ENCODE measurements around the gene PDCD11. TPM values are rescaled to one million over a fixed set of nuclear protein-coding genes. Genes with fewer than 3 reads are reported as not detected.
"Not testable (repeated sequence)": the region's sequence is repeated elsewhere in the genome, so short reads cannot be mapped to it uniquely, and the experiment has no call there.

The PDCD11 gene
- total RNA-seq, 2 donors from 2014 or later: 13.3 to 33.8 TPM

DNA sequence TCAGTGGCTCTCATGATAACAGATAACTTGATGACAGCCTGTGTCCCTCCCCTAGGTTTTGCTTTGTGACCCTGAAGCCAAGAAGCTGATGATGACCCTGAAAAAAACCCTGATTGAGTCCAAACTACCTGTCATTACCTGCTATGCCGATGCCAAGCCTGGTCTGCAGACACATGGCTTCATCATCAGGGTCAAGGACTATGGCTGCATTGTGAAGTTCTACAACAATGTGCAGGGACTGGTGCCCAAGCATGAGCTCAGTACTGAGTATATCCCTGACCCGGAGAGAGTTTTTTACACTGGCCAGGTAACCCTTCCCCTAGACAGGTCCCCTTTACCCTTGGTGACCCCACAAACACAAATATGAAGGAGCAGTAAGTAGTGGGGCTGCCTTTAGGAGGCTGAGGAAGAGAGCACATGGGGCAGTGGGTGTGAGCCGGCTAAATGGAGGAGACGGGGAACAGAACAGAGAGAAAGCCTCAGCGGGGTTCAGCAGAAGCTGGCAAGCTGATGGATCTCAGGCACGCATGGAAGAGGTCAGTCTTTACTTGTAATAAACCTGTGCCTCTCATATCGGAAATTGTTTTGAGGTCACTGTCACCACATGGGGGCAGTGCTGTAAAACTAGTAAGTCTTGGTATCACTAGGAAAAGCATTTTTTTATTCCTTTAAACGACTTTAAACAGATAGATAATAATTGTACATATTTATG, 20.2 kb downstream of the PDCD11 start:
- Histone ChIP-seq H3K36me3 (peaks cover 30 to 32% of the 10 kb centered on the region in 2 donors), H3K9me3 (no peaks in the 10 kb centered on the region), H3K4me1 (replicated peaks) (no peaks in the 10 kb centered on the region), H3K27ac (no peak overlapping the region), H3K27me3 (replicated peaks; ENCODE audit: insufficient read depth) (no peaks in the 10 kb centered on the region), H3K4me3 (no peak overlapping the region)
- intact Hi-C loops (cut with DNase I): loop anchor here (1.0 to 5.0 kb wide), 2 partner anchors 66 to 176 kb away; no protein-coding TSS in a partner anchor
- DNase-seq (ENCODE audit: low spot score): peak; percentile 62
- 36% methylated on average over 8 of the region's 8 CpGs for WGBS
- peak; percentile 6 for TF ChIP-seq POLR2AphosphoS5 (IDR thresholded peaks at IDR 0.05)
- TF ChIP-seq POLR2A (IDR thresholded peaks at IDR 0.05): no peak
- TF ChIP-seq, protein P1, sequence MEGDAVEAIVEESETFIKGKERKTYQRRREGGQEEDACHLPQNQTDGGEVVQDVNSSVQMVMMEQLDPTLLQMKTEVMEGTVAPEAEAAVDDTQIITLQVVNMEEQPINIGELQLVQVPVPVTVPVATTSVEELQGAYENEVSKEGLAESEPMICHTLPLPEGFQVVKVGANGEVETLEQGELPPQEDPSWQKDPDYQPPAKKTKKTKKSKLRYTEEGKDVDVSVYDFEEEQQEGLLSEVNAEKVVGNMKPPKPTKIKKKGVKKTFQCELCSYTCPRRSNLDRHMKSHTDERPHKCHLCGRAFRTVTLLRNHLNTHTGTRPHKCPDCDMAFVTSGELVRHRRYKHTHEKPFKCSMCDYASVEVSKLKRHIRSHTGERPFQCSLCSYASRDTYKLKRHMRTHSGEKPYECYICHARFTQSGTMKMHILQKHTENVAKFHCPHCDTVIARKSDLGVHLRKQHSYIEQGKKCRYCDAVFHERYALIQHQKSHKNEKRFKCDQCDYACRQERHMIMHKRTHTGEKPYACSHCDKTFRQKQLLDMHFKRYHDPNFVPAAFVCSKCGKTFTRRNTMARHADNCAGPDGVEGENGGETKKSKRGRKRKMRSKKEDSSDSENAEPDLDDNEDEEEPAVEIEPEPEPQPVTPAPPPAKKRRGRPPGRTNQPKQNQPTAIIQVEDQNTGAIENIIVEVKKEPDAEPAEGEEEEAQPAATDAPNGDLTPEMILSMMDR (IDR thresholded peaks at IDR 0.05): peak in 3 of 4 experiments; percentile 65 to 74 (median 73)

DNA sequence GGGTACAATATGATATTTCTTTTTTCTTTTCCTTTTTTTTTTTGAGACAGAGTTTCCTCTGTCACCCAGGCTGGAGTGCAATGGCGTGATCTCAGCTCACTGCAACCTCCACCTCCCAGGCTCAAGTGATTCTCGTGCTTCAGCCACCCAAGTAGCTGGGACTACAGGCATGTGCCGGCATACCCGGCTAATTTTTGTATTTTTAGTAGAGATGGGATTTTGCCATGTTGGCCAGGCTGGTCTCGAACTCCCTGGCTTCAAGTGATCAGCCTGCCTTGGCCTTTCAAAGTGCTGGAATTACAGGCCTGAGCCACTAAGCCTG, 20.7 kb downstream of the PDCD11 start:
- peaks cover 30 to 32% of the 10 kb centered on the region in 2 donors for H3K36me3 ChIP-seq
- intact Hi-C loops (cut with DNase I): loop anchor here (1.0 to 5.0 kb wide), 2 partner anchors 65 to 175 kb away; no protein-coding TSS in a partner anchor
- DNase-seq (ENCODE audit: low spot score); H3K27me3 ChIP-seq (replicated peaks; ENCODE audit: insufficient read depth); H3K27ac ChIP-seq; H3K4me1 ChIP-seq (replicated peaks); H3K9me3 ChIP-seq; H3K4me3 ChIP-seq: not testable (repeated sequence)
- WGBS: 82% methylated on average over 5 of the region's 5 CpGs

DNA sequence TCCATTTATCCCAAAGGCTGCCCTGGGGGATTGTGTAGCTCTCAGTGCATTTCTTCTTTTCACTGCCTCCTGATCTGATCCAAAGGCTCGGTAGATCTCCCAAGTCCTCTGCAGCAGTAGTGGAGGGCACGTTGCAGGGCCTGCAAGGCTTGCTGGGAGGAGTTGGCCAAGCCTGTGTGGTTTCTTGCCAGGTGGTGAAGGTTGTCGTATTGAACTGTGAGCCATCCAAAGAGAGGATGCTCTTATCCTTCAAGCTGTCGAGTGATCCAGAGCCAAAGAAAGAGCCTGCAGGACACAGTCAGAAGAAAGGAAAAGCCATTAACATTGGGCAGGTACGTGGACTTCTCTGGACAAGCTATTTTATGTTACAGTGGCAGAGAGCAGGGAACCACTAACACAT, 21.2 kb downstream of the PDCD11 start:
- H3K4me3 ChIP-seq: no peak overlapping the region
- H3K36me3 ChIP-seq: peaks cover 29 to 32% of the 10 kb centered on the region in 2 donors
- no peak for DNase-seq (ENCODE audit: low spot score)
- H3K27ac ChIP-seq: no peak overlapping the region
- intact Hi-C loops (cut with DNase I): loop anchor here (1.0 to 5.0 kb wide), 2 partner anchors 65 to 175 kb away; no protein-coding TSS in a partner anchor
- 84% methylated on average over 5 of the region's 5 CpGs for WGBS
- H3K9me3 ChIP-seq: no peaks in the 10 kb centered on the region
- no peaks in the 10 kb centered on the region for H3K4me1 ChIP-seq (replicated peaks)
- TF ChIP-seq POLR2AphosphoS5 (IDR thresholded peaks at IDR 0.05): no peak
- no peaks in the 10 kb centered on the region for H3K27me3 ChIP-seq (replicated peaks; ENCODE audit: insufficient read depth)

DNA sequence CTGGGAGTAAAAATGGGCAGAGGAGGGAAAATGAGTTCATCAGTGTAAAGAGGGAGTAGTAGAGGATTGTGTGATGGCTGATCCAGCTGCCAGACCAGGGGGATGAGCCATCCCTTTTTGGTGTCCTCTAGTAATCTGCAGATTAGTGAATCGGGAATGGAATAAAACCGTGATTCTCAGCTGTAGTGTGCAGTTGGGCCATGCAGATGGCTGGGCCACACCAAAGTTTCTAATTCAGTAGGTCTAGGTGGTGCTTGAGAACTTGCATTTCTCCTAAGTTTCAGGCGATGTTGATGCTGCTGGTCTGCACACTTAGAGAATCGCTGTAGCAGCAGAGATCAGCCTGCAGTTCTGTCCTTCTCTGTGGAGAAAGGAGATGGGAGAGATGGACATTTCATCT, 22.7 kb downstream of the PDCD11 start:
- WGBS: 91% methylated on average over 4 of the region's 4 CpGs
- Histone ChIP-seq H3K27me3 (replicated peaks; ENCODE audit: insufficient read depth) (no peaks in the 10 kb centered on the region), H3K4me1 (replicated peaks) (no peaks in the 10 kb centered on the region), H3K4me3 (no peak overlapping the region), H3K27ac (no peak overlapping the region), H3K36me3 (peaks cover 15 to 40% of the 10 kb centered on the region in 2 donors), H3K9me3 (no peaks in the 10 kb centered on the region)
- TF ChIP-seq POLR2A (IDR thresholded peaks at IDR 0.05) (no peak), POLR2AphosphoS5 (IDR thresholded peaks at IDR 0.05) (no peak)
- TF ChIP-seq, protein P1 (IDR thresholded peaks at IDR 0.05): no peak
- intact Hi-C loops (cut with DNase I): loop anchor here (5.0 kb wide), 1 partner anchor 173 kb away; no protein-coding TSS in a partner anchor
- no peak for DNase-seq (ENCODE audit: low spot score)

DNA sequence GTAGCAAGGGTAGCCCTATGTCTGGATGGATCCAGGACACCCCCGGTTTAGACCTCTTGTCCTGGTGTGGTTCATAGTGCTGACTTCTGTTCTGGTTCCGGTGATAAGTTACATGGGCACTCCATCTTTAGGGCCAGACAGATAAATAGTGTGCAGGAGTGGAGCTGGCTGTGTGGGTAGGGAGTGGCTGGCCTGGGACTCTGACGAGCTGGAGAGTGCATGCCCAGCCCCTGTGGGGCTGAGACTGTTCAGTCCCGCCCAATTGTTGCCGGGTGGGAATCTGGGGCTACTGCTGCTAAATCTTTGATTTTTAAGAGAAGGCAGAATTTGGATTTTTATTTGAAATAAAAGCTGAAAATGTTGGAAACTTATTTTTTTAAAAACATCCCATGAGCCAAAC, 27.3 kb downstream of the PDCD11 start:
- intact Hi-C loops (cut with DNase I): no loop called here
- no peak overlapping the region for H3K27ac ChIP-seq
- H3K9me3 ChIP-seq: no peaks in the 10 kb centered on the region
- TF ChIP-seq, protein P1 (IDR thresholded peaks at IDR 0.05): no peak
- no peak for TF ChIP-seq POLR2AphosphoS5 (IDR thresholded peaks at IDR 0.05)
- no peak for TF ChIP-seq POLR2A (IDR thresholded peaks at IDR 0.05)
- H3K36me3 ChIP-seq: peaks cover 8 to 31% of the 10 kb centered on the region in 2 donors
- WGBS: 86% methylated on average over 5 of the region's 5 CpGs
- H3K4me3 ChIP-seq: no peak overlapping the region
- no peak for DNase-seq (ENCODE audit: low spot score)
- H3K27me3 ChIP-seq (replicated peaks; ENCODE audit: insufficient read depth): no peaks in the 10 kb centered on the region
- H3K4me1 ChIP-seq (replicated peaks): no peaks in the 10 kb centered on the region

DNA sequence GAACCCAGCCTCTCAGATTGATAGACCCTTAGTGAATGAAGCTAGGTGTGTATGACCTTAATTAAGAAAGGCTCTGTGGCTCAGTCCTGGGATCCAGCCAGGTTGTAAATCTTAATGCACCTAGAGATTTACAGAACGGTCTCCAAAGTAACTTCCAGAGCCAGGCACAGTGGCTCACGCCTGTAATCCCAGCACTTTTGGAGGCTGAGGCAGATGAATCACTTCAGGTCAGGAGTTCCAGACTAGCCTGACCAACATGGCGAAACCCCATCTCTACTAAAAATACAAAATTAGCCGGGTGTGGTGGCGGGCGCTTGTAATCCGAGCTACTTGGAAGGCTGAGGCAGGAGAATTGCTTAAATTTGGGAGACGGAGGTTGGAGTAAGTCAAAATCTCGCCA, 31.4 kb downstream of the PDCD11 start:
- H3K4me1 ChIP-seq (replicated peaks): no peaks in the 10 kb centered on the region
- DNase-seq (ENCODE audit: low spot score): no peak
- no peaks in the 10 kb centered on the region for H3K9me3 ChIP-seq
- no peak for TF ChIP-seq POLR2A (IDR thresholded peaks at IDR 0.05)
- TF ChIP-seq, protein P1 (IDR thresholded peaks at IDR 0.05): no peak
- no peak for TF ChIP-seq POLR2AphosphoS5 (IDR thresholded peaks at IDR 0.05)
- no peak overlapping the region for H3K27ac ChIP-seq
- H3K27me3 ChIP-seq (replicated peaks; ENCODE audit: insufficient read depth): no peaks in the 10 kb centered on the region
- peaks cover 3 to 19% of the 10 kb centered on the region in 2 donors for H3K36me3 ChIP-seq
- no peak overlapping the region for H3K4me3 ChIP-seq
- 75% methylated on average over 9 of the region's 9 CpGs for WGBS
- intact Hi-C loops (cut with DNase I): no loop called here

All from prostate gland (tissue), 2 donors.